Activated CD8-positive, alpha-beta memory T cell treated with anti-CD3 and anti-CD28 coated beads for 48 hours (primary cell): ENCODE measurements around the gene MKX.
A peak's percentile ranks its signal among the peaks of the same experiment; 100 is the strongest.

ENCODE experiments used
- DNase-seq, 3 experiments: peaks; one replicate each; pipeline ENCODE4 v3.0.0-alpha.2; 2020; ENCODE audit warnings: low read depth in 2 of 3, low spot score in 2 of 3

Gene MKX

DNA sequence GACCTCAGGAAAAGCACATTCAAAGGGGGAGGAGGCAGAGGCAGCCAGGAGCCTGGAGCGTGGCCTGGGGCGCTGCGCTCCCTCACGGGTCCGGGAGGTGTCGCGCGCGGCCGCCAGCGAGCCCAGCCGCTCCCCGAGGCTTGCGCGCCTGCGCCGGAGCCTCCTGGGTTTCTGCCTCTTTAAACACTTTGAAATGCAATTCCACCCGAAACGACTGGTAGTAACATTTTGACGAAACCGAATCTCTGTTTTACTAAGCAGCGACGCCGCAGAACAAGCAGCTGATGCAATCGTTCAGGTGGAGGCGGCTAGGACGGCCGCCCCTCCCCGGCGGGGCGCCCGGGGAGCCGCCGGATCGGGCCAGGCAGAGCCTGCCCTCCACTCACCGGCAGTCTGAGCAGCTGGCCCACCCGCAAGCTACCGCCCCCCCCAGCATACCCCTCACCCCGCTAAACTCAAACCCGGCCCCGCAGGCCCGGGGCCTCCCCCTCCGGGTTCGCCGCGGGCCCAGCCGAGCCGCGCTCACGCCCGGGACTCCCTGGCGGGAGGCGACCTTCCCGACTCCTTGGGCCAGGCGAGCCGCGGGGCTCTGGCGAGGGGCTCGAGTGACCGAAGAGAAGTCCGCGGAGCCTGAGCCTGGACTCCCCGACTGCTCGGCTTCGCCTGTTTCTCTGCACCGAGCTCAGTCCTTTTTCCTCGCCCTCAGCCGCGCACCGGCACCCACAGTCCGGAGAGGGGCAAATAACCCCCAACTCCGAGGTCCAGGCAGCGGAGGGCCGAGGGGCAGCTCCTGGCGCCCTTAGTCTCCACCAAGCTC, 3.2 kb downstream of the MKX start:
- peak; percentile 40 to 73 (median 47) for DNase-seq

DNA sequence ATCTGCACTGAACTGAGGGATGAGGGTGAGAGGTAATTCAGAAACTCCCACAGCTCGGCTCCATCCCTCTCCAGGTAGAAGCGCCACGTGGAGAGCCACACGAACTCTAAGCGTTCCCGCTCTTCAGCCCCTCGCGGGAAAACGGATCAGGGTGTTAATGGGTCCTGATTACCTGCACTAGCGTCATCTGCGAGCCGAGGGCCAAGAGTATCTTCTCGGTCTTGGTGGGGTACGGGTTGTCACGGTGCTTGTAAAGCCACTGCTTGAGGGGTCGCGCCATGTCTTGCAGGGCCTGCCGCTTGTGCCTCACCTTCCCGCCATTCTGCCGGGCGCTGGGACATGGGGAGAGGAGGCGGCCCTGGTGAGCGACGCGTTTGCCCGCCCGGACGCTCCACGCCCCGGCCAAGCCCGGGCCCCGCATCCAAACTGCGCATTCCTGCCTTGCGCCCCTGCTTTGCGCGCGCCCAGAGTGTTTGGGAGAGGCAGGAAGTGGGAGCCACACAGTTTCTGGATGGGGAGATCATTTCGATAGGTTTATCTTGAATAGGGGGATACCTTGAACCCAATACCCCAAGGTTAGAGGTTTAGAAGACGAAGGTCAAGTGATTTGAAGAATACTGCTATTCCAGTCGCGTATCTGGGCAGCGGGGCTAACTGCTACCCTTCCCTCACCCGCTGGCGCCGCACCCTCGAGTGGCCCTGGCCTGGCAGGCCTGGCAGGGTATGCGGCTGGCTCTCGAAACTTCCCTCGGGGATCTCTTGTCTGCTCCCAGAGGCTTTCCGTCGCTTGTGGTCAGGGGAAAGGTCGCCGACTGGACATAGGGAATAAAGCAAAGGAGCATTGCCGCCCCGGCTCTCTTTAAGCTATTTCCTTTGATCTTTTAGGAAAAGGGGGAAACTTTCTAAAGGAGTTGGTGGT, 4.2 kb downstream of the MKX start:
- no peak for DNase-seq

GRCh38 chr10:27736396-27736795, 9.2 kb downstream of the MKX start:
- DNase-seq = no peak

GRCh38 chr10:27730041-27730440, 15.6 kb downstream of the MKX start:
- no peak for DNase-seq

GRCh38 chr10:27728338-27728737, 17.3 kb downstream of the MKX start:
- DNase-seq = no peak

DNA sequence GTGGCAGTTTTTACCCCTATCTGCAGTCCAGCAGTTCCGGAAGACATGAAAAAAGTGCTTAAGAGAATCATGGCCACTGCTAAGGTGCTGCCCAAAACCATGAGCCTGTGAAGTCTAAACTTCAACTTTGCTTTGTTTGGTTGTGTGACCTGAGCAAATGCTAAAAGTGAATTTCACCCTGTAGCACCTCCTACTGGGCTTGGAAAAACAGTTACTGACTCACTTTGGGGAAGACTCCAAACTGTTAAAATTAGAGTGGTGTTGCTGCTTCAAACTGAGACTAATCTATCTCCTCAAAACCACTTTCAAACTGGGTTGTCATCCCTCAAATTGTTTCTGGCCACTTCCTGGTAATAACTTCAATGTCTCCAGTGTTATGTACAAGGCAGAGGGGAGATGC, 21.3 kb downstream of the MKX start:
- DNase-seq = no peak

GRCh38 chr10:27723436-27723835, 22.2 kb downstream of the MKX start:
- DNase-seq = no peak

DNA sequence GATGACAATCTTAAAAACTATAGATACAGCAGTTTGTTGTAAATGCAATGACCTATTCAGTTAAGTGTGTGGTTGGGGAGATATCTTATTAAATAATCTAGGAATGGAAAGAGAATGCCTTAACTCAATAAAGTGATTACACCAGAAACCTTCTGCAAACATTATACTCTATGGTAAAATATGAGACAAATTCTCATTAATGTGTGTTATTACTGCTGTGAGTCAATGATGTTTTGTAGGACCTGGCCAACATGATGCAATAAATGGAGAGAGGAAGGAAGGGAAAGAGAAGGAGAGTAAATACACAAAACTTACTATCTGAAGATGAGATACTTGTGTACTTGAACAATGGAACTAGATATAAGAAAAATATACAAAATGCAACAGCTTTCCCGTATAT, 25.1 kb downstream of the MKX start:
- no peak for DNase-seq

GRCh38 chr10:27719052-27719451, 26.6 kb downstream of the MKX start:
- no peak for DNase-seq

DNA sequence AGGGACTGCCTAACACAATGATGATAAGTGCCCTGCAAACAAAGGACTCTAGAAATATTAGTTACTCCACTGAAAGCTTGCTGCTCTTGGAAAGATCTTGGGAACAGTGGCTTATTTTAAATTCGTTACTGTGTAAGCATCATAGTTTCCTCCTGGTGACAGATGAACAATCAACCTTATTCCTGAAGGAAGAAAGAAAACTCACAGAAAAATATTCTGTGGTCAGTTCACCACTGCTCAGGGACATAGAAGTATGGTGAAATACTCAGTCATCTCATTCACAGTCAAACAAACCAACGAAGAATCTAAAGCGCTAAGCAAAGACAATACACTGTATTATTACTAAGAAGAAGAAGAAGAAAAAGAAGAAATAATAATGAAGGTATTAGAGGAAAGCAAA, 27.8 kb downstream of the MKX start:
- no peak for DNase-seq

DNA sequence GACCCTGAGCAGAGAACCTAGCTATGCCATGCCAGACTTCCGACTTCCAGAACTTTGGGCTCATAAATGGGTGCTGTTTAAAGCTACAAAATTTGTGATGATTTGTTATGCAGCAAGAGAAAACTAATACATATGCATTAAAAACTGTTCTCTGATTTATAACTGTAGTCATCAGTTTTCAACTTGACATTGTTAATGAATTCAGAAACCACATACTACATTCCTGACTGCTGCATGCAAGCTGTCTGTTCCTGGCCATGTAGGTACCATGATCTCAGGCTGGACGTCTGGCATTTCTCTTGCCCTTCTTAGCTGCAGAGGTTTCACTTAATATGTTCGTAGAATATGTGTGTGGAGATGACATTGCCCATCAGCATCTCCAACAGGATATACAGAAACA, 28.4 kb downstream of the MKX start:
- DNase-seq = no peak

GRCh38 chr10:27716521-27716920, 29.1 kb downstream of the MKX start:
- DNase-seq = no peak

DNA sequence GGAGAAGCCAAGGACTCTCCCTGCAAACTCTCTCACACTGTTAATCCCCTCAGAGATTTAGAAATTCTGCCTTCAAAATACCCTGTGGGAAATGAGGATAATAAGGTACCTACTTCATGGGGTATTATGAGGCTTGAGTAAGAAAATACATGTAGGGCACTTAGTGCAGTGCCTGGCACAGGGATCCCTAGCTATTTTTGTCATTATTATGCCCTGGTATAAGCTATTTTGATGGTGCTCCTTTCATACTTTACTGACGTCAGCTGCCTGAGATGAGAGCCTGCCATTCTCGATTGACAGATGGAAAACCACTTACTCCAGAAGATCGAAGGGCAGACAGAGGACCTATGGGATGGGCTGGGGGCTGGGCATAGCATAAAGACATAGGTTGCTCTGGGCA, 30.1 kb downstream of the MKX start:
- no peak for DNase-seq

DNA sequence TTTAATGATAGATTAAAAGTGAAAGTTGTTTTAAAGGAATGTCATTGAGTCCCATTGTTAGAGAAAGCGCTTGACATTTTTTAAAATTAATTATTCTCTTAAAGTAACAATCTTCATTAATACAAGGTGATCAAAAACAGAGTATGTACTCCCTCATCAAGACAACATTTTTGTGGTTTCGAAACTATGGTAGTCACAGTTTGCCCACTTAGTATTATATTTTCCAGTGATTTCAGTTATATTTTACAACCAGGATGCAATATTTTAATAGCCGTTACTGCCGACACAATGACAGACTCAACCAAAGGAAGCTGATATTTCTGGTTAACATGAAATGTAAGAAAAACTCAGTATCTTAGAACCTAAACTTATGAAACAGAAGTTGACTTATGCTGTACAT, 31.3 kb downstream of the MKX start:
- no peak for DNase-seq

DNA sequence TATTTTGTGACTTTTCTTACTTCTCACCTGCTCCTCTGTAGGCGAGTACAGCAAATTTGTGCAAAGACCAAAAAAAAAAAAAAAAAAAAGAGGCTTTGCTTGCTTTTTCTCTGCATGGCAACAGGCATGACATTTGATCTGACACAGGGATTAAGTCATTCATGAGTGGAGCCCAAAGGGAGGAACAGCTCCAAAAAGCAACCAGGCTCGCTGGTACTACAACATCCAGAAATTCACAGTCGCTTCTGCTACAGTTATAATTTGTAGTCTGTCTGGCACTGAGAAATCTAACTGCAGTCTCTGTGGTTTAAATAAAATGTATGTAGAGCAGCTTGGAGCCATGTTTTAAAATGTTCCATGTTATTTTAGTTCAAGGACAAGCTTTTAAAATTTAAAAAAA, 31.7 kb downstream of the MKX start:
- no peak for DNase-seq

GRCh38 chr10:27710014-27710413, 35.6 kb downstream of the MKX start:
- no peak for DNase-seq

GRCh38 chr10:27709304-27709703, 36.3 kb downstream of the MKX start:
- DNase-seq = no peak

GRCh38 chr10:27701938-27702537, 43.6 kb downstream of the MKX start:
- DNase-seq = no peak

- no peak for DNase-seq
Measured at GRCh38 chr10:27699776-27700175, 45.8 kb downstream of the MKX start.

DNA sequence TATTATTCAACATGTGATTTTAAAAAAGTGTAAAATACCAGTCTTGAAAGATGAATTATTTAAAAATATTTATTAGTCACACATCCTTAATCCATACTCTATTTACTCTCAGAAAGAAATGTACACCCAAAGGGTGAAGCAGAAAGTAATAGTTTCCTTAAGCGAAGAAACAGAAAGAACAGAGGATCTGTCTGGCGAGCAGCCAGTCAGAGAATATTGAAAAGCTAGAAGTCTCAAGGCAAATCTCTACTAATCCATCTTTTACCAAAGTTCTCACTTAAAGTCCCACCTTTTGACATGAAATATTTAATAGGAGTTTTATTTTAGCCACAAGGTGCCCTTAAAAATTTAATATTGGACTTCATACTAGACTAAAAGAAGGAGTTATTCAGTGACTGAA, 46.7 kb downstream of the MKX start:
- DNase-seq = no peak

DNA sequence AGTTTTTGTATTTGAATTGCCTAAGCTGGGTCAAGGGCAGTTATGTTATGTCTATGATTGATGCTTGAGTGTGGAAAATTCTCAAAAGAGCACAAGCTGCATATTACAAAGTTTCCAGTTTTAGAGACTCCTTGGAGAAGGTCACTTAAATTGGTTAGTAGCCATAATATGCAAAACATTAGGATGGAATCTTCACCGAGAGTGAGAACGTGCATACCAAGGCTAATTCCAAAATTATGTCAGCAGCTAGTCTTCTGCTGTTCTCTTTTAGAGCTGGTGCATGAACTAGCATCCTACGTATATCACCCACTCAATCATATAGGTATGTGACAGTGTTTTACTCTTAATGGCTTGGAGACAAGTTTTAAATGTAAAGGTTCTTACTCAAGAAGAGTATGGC, 49.2 kb downstream of the MKX start:
- no peak for DNase-seq

GRCh38 chr10:27695706-27696105, 49.9 kb downstream of the MKX start:
- no peak for DNase-seq
